Measurements from ENCODE around the gene RPIA.
A peak's percentile ranks its signal among the peaks of the same experiment; 100 is the strongest.
"Not testable (repeated sequence)": the region's sequence is repeated elsewhere in the genome, so short reads cannot be mapped to it uniquely, and the experiment has no call there.

Gene RPIA

DNA sequence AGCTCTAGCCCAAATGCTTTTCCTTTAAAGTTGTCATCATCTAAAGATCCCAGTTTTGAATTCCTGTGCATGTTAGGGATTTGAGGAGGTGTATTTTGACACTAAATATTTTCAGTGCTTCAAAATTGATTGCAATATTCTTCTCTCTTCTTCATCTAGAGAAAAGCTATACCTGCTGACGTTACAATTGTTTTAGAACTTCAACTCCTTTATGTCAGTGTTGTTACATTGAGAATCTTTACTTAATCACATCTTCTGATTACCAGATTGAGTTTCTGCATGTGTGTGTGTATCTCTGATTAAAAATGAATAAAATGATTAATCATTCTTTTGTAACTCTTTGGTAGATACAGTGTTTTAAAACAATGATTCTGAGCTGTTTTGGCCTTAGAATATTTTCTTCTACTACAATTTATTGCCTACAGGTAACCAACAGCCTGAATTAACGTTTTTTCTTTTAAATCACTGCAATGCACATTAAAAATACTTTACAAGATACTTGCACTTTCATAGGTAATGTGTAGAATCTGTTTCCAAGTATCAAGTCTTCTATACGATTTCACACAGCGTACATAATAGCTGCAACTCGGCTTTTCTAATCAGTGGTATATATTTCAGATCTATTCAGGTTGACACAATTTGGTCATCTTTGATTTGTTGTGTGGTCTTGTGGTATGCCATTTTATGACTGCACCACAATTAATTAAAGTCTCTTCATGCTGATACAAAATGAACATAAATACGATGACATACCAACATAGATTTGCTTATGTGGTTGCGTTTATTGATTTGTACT, 82.0 kb downstream of the RPIA start:
- not testable (repeated sequence) for DNase-seq (ENCODE audit: low spot score)

DNA sequence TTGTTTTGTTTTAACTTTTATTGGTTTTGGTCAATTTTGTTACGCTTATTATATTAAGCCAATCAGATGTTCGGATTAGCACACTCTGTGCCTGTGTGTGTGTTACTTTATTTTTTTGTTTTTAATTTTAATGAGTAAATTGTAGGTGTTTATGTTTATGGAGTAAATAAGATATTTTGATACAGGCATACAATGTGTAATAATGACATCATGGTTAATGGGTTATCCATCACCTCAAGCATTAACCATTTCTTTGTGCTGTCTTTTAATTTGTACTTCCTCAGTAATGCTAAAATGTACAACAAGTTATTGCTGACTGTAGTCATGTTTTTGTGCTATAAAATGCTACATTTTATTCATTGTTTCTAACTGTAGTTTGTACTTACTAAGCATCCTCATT, 97.7 kb downstream of the RPIA start:
- DNase-seq (ENCODE audit: low spot score): not testable (repeated sequence)

DNA sequence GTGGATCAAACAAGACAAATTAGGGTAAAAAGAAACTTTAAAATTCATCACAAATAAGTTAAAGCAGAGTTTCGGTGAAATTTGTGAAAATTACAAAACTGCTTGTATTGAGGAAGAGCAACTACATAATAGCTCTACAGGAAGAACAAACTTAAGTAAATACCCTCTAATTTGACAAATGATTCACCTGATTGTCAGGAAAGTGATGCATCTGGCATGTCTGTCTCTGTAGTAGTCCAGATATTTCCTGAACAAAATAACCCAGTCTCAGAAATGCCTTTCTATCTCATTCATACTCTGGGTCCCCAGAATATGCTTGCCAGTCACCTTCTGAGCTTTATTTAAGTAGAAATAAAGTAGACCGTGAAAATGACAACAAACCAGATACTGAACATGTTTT, 104.5 kb downstream of the RPIA start:
- peak; percentile 47 for DNase-seq (ENCODE audit: low spot score)

DNA sequence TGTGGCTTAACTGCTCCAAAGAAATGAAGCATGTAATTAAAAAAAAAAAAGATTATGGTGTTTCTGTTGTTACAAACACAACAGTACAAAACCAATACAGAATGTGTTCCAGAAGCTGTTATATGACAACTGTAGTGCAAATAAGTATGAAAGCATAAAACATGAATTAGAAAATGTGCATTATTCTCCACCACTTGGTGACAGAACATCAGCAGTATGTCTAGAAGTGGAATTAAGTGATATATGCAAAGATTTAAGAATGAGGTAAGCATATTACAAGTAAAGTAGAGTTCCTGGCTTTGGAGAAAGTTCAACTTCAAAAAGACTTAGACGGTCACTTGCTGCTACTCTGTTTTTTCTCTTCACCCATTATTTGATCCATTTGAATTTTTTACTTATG, 105.0 kb downstream of the RPIA start:
- not testable (repeated sequence) for DNase-seq (ENCODE audit: low spot score)

DNA sequence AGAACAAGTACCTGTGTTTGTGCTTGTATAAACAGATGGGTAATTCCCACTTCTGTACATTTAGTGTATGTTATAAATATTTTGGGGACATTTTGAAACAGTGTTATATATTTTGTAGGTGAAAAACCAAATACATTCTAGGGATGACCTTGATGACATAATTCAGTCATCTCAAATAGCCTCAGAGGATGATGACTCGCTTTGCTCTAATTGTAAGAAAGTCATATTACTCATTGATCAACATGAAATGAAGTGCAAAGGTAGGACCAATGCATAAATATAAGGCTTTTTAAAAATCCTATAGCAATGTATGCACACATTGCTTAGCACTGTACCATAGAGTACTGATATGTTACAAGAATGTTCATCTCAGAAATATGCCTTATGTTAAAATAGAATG, 105.7 kb downstream of the RPIA start:
- peak; percentile 49 for DNase-seq (ENCODE audit: low spot score)
